Measurements from ENCODE around the gene RAD52.

The RAD52 gene

DNA sequence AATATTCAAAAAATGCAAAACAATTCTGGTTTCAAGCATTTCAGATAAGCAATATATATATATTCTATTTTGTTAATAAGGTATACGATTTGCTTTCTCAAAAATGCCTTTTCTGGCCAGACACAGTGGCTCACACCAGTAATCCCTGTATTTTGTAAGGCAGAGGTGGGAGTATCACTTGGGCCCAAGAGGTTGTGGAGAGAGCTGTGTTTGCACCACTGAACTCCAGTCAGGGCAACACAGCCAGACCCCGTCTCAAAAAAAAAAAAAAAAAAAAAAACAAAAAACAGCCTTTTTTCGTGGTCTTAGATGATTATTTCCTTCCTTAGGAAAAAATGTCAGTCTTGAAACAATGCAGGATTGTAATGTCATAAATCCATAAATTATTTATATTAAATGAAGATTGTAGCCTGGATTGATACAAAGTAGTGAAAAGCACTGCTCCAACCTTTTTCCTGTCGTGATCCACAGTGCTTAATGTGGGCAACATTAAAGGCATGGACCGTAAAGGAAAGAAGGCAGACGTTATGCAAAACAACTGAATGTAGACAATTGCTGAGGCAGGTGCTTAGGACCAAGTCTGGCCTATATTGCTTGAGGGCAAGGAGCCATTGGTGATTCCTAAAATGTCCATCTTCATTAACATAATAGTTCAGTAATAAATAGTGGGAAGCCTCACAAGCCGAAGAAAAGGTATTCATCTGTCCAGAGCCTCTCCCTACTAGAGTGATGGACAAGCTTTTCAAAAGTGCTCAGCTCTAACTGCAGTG, 36.8 kb downstream of the RAD52 start:
- no peak for DNase-seq

DNA sequence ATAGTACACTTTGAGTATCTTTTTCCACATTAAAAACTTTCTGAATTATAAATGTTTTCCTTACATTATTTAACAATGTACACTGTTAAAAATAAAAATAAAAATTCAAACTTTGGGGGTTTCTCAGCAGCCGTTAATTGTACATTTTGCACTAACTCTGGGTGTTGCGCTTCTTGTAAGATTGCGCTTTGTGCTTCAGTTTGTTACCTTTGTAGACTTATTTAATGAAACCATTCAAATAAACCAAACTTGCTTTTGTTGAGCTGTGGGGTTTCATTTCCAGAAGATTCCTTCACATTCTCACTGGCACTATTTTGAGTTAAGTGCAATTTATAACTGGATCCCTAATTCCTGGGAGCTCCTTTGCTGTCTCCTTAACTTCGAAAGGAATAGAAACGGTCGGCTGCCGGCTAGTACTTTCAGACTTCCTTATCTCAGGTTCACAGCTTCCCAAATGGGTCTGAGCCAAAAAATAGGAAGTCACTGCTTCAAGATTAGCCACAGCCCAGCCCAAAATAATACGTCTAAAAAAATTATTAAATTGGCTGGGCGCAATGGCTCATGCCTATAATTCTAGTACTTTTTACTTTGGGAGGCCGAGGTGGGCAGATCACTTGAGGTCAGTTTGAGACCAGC, 38.2 kb downstream of the RAD52 start:
- DNase-seq: no peak

DNA sequence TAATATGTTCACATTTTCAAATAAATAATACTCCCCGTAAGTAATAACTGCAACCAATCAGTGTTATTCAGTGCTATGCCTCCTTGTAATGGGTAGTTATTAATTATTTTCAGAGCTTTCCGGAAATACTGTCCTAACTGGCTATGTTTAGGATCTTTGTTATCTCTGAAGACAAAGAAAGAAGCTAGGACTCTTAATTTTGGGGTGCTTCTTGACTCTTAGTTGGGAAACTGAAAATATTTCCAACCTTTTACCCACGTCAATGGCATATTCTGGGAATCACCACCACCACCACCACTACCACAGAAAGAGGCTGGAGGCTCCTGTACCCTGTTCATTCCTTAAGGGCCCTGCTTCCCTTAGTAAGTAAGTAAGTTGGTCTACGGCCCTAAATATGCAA, 39.1 kb downstream of the RAD52 start:
- DNase-seq: no peak

DNA sequence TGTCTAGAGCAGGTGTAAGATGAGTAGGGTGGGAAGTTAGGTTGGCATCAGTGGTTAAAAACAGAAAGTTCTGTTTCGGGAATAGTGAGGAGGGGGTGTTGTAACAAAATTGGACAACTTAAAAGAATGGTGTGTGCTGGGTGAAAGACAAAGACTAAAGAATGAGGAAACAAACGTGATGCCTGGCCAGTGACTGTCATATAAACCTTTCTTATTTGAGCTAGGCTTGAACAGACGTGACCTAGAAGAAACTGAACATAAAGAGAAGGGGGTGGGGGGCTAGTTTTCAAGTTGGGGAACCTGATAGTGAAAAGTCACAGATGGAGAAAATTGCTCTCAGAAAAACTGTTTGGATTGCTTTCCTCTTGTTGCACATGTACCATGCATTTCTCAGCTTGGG, 39.6 kb downstream of the RAD52 start:
- no peak for DNase-seq

DNA sequence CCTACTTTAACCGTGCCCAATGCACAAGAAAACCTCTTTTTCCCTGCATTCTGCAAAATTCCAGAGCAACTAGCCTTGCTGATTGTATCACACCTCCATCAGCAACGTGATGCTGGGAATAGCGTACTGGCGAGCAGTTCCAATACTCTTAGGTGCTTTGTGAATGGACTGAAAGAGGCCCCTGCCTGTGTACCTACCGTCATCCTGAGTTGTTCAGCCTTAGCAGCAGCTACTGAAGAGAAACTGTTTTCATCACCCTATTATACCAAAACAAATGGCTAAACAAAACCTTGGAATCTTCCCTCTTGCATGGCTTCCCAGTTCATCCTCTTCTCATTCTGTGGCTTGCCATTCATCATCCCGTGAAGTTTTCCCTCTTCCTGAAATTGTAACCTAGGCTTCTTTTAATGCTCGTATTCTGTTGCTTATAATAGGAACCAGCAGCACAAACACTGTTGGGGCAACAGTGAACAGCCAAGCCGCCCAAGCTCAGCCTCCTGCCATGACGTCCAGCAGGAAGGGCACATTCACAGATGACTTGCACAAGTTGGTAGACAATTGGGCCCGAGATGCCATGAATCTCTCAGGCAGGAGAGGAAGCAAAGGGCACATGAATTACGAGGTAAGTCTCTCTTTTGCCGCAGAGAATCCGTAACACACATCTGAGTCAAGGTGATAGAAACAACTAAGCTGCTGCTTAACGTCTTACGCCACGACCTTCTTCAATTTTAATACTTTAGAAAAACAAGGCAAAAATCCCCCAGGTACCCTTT, 41.9 kb downstream of the RAD52 start:
- no peak for DNase-seq

DNA sequence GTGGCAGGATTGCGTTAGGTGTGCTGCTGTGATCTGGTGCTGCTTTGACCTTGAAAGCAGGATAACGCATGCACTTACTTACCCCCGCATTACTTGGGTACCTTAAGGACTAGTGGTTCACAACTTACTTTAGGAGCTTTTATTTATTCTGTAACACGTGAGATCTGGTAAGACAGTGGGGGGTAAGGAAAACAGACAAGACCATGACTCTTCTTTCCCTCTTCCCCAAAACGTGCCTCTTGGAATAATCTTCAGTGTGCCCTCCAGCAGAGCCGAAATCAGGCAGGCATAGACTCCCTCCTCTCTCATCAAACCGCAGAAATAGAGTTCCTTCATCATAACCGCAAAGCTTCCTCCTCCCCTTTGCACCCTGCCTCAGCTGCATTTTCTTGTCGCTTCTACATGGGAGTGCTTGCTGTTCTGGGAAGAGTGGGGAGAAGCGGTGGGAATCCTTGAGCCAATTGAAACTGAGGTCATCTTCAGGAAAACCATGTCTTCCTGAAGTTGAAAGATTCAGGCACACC, 43.4 kb downstream of the RAD52 start:
- no peak for DNase-seq

DNA sequence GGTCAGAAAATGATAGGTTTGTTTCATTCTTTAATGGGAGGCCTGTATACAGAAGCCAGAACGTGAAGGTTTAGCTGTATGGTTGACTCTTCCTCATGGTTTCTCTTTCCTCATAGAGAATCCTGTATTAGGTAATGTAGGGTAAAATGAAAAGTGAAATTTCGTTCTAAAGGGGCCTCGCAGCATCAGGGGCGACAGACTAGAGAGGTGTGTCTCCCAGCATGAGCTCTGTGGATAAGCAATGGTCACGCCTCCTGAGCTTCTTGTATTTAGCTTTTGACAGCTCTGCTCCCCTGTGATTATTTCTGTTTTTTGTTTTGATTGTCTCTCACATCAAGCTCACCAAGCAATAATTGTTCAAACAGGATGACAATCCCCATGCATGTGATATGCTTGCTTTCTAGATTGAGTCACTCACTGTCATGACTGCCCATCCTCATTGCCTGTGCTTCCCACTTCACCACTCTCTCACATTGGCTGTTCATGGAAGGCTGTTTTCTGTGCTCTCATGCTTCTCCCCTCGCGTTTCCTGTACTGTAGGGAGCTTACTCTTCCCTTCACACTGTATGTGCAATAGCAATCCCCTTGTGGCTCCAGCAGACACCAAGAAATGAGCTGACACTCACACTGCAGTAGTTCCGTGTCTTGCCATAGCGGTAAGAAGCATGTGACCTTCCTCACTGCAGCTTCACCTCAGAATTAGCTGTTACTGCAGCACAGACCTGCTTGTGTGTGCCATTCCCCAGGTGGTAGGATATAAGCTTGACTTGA, 44.0 kb downstream of the RAD52 start:
- no peak for DNase-seq

DNA sequence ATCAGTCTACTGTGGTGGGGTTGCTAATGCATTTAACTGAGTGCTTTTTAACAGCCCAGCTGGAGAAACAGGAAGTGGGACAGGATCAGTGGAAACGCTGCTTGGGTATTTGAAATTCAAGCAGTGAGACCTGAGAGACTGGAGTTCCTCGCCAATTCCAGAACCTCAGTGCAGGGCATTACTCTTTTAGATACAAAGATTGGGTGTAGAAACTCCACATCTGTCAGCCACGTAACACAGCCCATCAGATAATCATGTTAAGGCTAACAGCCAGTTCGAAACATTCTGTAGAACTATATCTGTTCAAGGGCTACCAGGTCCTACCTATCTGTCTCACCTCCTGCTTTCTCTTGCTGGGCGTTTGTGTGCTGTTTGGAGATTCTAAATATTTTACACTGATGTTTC, 45.5 kb downstream of the RAD52 start:
- DNase-seq: no peak

DNA sequence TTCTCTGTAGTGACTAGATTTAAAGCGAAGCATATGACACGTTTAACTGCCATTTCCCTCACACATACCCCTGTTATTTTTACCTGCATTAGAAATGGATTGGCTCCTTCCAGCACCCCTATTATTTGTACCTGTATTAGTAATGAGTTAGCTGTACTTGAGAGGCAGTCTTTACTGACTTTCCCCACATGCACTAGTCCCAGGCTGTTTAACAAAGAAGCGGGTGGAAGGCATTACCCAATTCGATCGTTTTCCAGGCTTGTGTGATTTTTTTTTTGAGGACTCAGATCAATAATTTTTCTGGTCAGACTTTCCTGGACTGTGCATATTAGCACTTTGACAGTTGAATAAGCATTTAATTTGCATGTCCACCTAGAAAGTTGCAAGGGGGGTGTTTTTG, 46.4 kb downstream of the RAD52 start:
- DNase-seq: no peak

DNA sequence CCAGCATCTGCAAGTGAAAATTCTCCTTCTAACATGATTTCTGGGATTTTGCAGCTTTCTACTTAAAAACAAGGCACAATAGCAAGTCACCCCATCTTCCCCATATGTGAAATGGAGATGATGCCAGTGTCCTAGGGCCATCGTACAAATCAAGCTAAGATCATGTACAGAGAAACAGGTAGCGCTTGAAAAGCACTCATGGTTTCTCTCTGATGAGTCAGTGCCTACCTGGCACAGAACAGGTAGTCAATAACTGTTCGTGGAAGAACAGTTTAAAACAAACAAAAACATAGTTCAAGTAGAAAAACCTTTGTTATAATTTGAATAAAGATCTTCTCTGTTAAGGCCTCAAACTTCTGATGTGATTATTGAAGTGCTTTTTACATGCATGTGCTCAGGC, 46.9 kb downstream of the RAD52 start:
- no peak for DNase-seq

DNA sequence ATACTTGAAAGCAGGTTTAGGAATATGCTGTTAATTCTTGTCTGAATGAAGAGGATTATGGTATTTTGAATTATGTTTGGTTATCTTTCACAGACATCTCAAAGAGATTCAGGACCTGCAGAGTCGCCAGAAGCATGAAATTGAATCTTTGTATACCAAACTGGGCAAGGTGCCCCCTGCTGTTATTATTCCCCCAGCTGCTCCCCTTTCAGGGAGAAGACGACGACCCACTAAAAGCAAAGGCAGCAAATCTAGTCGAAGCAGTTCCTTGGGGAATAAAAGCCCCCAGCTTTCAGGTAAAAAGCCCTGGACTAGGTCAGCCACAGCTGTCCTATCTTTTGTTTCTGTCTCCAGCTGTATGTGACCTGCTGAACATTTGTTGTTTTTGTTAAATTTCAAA, 52.1 kb downstream of the RAD52 start:
- DNase-seq: no peak

DNA sequence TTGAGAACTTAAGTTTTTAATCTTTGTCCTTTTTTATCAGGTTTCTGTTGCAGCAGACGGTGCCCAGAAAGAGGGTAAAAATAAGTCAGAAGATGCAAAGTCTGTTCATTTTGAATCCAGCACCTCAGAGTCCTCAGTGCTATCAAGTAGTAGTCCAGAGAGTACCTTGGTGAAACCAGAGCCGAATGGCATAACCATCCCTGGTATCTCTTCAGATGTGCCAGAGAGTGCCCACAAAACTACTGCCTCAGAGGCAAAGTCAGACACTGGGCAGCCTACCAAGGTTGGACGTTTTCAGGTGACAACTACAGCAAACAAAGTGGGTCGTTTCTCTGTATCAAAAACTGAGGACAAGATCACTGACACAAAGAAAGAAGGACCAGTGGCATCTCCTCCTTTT, 53.5 kb downstream of the RAD52 start:
- no peak for DNase-seq

DNA sequence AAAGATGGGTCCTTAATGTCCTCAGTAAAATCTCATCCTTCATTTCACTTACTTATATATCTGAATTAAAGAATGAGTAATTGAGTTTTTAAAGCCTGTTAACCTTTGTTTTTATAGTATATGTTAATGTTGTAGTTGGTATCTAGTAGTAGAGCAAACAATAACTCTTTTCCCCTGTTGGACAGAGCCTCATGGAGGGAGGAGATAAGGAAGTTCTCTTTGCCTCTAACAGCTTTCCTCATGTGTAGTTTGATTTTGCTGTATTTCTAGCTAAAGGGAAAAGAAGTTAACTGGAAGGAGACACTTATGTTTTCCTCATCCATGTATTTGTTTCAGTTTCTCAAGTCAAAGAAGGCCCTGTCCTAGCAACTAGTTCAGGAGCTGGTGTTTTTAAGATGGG, 55.3 kb downstream of the RAD52 start:
- DNase-seq: no peak

DNA sequence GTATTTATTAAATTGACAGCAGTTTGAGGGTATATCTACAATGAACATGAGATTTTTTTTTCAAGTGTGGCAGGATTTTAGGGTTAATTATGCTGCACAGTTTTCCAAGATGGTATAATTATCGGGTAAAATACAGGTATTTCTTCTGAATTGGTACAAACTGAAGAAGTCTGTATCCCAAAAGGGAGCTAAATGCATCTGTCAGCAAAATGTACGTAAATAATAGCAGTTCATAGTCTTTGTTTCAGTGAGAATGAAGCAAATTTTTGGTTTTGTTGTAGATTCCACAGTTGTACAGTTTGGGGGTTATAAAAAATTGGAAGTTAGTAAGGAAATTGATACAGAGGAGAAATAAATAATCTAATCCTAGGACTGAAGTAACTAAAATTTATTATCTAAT, 63.3 kb downstream of the RAD52 start:
- DNase-seq: no peak

DNA sequence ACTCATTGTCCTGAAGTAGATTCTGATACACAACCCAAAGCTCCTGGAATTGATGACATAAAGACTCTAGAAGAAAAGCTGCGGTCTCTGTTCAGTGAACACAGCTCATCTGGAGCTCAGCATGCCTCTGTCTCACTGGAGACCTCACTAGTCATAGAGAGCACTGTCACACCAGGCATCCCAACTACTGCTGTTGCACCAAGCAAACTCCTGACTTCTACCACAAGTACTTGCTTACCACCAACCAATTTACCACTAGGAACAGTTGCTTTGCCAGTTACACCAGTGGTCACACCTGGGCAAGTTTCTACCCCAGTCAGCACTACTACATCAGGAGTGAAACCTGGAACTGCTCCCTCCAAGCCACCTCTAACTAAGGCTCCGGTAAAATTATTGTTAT, 63.8 kb downstream of the RAD52 start:
- no peak for DNase-seq

DNA sequence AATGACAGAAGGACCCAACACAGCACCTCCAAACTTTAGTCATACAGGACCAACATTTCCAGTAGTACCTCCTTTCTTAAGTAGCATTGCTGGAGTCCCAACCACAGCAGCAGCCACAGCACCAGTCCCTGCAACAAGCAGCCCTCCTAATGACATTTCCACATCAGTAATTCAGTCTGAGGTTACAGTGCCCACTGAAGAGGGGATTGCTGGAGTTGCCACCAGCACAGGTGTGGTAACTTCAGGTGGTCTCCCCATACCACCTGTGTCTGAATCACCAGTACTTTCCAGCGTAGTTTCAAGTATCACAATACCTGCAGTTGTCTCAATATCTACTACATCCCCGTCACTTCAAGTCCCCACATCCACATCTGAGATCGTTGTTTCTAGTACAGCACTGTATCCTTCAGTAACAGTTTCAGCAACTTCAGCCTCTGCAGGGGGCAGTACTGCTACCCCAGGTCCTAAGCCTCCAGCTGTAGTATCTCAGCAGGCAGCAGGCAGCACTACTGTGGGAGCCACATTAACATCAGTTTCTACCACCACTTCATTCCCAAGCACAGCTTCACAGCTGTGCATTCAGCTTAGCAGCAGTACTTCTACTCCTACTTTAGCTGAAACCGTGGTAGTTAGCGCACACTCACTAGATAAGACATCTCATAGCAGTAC, 64.6 kb downstream of the RAD52 start:
- DNase-seq: no peak

DNA sequence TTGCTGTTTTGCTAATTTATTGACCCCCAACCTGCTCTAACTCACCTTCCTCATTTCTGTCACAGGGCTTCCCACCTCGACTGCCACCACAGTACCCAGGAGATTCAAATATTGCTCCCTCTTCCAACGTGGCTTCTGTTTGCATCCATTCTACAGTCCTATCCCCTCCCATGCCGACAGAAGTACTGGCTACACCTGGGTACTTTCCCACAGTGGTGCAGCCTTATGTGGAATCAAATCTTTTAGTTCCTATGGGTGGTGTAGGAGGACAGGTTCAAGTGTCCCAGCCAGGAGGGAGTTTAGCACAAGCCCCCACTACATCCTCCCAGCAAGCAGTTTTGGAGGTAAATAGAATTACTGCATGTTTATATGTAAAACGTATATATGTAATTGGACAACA, 68.8 kb downstream of the RAD52 start:
- DNase-seq: no peak

DNA sequence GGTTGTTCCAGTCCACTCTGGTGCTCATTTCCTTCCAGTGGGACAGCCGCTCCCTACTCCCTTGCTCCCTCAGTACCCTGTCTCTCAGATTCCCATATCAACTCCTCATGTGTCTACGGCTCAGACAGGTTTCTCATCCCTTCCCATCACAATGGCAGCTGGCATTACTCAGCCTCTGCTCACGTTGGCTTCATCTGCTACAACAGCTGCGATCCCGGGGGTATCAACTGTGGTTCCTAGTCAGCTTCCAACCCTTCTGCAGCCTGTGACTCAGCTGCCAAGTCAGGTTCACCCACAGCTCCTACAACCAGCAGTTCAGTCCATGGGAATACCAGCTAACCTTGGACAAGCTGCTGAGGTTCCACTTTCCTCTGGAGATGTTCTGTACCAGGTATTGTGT, 69.9 kb downstream of the RAD52 start:
- DNase-seq: peak; percentile 51

DNA sequence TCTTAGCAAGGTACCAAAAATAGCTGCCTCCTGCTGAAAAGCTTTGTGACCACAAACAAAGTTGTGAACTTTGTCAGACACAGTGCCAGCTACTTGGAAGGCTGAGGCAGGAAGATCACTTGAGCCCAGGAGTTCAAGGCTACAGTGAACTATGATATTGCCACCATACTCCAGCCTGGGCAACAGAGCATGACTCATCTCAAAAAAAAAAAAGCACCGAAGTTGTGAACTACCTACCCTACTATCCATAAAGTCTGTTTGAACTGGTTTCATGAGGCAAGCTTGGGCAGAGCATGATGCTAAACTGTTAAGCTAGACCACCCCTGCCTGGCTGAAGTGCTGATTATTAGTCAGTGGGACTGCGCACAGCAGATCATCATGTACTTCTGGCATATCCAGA, 75.5 kb downstream of the RAD52 start:
- DNase-seq: peak; percentile 6

DNA sequence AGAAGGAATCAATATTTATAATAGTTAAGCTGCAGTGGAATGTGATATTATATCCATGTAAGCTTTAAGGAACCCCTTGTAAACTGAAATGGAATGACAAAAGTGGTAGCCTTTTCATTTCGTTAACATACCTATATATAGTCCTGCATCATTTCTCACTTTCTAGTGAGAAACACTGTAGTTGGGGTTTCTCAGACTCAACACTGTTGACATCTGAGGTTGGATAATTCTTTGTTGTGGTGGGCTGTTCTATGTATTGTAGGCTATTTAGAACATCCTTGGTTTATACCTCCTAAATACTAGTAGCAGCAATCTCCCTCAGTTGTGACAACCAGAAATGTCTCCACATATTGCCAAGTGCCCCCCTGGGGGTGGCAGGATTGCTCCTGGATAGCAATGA, 79.1 kb downstream of the RAD52 start:
- DNase-seq: no peak

DNA sequence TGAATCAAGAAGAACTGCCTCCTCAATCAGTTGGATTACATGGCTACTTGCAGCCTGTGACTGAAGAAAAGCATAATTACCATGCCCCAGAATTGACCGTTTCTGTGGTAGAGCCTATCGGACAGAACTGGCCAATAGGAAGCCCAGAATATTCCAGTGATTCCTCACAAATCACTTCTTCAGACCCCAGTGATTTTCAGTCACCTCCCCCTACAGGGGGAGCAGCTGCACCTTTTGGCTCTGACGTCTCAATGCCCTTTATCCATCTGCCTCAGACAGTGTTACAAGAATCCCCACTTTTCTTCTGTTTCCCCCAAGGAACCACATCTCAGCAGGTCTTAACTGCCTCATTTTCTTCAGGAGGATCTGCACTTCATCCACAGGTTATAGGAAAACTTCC, 80.8 kb downstream of the RAD52 start:
- no peak for DNase-seq

DNA sequence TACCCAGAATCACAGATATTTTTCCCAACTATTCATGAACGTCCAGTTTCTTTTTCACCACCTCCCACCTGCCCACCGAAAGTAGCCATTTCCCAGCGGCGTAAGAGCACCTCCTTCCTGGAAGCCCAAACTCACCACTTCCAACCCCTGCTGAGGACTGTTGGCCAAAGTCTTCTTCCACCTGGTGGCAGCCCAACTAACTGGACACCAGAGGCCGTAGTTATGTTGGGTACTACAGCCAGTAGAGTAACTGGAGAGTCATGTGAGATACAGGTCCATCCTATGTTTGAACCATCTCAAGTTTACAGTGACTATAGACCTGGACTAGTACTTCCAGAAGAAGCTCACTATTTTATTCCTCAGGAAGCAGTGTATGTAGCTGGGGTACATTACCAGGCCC, 81.6 kb downstream of the RAD52 start:
- DNase-seq: no peak

DNA sequence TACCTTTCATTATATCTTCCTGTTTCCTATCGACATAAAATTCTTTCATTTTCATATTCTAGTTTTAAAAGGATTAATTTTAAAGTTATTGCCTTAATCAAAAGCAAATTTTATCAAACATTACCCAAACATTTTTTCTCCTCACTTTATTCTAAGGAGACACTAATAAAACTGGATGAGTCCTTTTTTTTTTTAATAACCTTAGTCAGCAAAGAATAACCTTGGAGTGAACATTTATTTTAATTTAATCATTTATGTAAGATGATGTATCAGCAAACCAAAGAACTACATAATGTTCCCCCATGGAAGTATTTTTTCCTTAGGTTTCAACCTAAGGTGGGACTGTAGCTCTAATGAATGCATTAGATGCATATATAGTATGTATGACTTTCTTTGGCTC, 83.9 kb downstream of the RAD52 start:
- DNase-seq: no peak
